Measurements from ENCODE around the gene MYH3. TPM values are rescaled to one million over a fixed set of nuclear protein-coding genes. Genes with fewer than 3 reads are reported as not detected.

Gene MYH3
- polyA plus RNA-seq, 1 donor, result 6.4 TPM

DNA sequence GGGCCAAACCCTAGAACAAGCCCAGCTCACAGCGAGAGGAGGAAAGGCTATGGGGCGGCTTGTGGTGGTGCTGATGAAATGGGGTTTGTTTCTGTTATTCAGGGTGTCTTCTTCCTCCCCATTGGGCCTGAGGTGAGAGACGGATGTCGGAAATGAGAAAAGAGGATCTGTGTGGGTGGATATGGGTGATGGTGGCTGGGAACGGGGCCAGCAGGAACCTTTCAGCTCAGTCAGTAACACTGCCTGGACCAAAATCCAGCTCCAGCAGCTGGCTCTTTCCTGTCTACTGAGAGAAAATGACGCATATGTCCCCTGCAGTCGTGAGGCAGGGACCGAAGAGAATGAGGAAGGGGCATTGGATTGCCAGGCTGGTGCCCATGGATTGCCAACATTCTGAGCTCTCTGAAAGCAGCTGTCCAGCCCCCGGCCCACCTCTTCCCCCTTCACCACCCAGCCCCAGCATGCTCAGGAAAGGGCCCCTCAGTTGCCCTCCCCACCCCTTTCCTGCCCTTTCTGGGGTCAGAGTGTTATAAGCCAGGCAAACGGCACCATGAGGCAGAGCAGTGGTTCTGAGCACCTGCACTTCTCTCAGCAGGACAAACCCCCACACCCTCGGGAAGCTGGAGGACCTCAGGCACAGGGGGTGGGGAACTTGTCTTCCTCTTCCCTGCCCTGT is 4.0 kb downstream of the MYH3 start:
- no peak for DNase-seq

DNA sequence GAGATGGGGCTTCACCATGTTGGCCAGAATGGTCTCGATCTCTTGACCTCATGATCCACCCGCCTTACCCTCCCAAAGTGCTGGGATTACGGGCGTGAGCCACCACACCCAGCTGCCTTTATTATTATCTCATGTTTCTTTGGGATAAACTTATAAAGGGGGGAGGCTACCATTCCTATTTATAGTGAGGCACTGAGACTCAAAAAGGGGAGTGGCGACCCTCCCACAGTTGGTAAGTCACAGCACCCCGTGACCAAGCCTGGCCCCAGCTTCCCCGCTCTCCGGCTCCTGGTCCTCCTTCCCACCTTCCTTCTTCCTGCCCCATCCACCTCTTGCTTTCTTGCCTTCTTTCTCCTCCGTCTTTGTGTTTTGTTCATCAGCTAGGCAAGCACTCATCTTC is 5.2 kb downstream of the MYH3 start:
- no peak for DNase-seq

DNA sequence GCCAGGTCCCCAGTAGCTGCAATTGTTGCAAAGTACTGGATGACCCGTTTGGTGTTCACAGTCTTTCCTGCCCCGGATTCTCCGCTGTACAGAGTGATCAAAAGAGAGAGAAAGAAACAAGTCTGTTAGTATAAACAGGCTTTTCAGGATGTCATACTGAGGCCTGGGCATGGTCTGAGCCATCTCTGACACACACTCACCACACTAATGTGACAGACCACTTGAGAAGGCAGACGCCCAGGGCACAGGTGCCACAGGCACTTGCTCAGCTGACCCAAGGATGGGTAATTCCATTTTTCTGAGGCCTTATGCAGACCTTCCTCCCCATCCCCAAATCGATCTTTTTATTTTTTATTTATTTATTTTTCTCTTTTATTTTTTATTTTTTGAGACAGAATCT is 7.5 kb downstream of the MYH3 start:
- DNase-seq, result no peak

DNA sequence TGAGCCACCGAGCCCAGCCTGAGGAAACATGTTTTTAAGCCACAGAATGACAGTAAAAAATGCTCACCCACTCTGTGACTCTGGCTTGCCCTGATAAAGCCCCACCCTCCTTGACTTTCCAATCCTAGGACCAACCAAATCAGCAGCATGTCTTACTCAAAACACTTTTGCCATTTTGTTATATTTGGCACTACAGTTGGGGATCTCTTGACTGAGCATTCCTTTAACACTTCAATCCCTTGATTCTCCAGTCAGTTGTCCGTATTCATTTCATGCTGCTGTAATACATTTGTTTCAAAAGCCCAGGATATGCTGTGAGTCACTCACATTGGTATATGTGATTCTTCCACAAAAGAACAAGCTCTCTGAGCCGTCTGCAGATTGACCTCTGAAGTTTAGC is 8.2 kb downstream of the MYH3 start:
- DNase-seq, result no peak

DNA sequence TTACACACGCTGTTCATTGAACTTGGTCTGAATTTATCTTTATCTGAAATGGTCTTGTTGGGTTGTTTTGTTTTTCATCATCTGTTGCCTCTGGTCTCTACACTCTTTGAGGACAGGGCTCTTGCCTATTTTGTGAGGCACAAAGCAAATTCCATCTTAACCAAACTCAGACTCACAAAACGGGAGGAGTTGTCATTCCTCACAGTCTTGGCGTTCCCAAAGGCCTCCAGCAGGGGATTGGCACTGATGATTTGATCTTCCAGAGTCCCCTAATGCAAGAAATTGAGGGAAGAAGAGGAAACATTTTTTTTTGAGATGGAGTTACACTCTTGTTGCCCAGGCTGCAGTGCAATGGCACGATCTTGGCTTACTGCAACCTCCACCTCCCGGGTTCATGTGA is 8.7 kb downstream of the MYH3 start:
- no peak for DNase-seq

DNA sequence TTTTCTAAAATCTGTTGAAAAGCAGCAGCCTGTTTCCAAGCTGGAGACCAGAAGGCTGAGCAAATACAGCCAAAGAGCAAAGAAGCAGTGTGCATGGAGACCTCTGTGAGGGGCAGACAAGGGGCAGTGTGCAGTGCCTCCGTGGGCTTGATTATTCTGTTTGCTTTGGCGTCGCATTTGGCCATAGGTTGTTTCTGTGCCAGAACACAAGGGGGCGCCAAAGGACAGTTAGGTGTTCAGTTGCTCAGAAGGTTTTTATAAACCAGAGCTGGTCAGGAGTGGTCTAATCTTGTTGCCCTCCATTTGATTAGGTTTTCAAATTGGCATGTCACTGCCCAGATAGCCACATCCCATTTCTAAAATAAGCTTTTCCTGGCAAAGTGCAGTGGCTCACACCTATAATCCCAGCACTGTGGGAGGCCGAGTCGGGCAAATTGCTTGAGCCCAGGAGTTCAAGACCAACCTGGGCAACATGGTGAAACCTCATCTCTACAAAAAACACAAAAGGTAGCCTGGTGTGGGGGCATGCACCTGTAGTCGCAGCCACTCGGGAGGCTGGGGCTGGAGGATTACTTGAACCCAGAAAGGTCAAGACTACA is 10.6 kb downstream of the MYH3 start:
- peak; percentile 81 for DNase-seq

DNA sequence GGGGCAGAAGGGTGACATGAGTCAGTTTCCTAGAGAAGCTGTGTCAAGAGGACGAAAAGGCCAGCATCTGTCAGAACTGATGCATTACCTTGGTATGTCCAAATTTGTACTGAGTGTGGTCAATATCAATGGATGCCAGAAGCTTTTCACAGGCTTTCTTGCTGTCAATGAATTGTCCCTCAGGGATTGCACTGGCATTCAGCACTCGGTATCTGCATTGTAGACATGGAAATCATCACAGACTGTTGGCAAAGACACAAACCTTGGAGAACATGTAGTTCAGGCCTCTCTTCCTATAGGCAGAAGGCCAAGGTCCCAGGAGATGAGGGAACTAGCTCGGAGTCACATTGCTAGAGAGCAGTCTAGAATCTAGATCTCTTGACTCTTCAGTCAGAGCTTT is 16.6 kb downstream of the MYH3 start:
- no peak for DNase-seq

DNA sequence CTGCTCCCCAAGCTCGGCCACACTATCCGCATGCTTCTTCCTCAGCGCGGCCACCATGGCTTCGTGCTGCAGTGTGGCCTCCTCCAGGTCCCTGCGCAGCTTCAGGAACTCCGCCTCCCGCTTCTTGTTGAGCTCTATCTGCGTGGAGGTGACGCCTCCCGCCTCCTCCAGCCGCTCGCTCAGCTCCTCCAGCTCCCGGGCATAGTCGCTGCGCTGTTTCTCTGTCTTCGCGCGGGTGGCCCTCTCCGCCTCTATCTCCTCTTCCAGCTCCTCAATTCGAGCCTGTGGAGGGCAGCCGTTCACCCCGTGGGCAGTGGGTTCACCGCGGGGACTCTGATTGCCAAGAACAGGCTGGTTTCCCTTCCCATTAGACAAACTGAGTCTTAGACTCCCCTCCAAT is 19.0 kb downstream of the MYH3 start:
- no peak for DNase-seq

DNA sequence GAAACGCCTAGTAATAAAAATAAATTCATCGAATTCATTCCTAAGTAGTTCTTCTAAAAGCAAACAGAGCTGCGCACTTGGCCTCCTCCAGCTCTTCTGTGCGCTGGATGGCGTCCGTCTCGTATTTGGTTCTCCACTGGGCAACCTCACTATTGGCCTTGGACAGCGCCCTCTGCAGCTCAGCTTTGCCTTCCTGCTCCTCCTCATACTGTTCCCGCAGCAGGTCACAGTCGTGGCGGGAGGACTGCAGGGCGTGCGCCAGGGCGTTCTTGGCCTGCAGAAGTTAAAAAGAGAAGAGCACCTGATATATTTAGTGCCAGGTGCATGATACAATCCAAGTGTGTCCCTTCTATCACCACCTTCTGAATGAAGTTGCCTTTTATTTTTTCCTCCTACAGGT is 21.8 kb downstream of the MYH3 start:
- no peak for DNase-seq

DNA sequence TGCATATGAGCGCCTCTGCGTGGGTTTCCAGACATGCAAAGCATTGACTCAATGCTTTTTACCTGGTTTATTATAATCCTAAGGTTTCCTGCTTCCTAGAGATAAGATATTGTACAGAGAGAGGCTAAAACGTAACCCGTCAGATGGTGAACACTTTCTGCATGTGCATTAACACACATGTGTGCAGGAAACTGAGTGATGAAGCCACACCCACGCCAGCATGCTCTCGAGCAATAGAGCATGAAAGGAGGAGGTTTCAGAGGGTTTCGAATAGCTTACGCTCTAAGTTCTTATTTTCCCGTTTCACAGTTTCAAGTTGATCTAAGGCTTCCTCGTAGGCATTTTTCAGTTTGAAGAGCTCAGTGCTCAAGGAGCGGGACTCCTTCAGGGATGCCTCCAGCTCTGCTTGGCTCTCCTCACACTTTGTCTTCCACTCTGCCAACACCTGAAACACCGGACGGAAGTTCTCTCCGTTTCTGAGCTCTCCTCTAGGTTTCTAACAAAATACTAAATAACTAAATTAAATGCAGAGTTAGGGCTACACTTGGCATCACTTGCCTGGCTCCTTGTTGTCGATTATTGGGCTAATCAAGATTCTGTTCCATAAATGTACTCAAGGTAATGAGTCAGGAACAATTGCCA is 23.2 kb downstream of the MYH3 start:
- DNase-seq, result no peak

DNA sequence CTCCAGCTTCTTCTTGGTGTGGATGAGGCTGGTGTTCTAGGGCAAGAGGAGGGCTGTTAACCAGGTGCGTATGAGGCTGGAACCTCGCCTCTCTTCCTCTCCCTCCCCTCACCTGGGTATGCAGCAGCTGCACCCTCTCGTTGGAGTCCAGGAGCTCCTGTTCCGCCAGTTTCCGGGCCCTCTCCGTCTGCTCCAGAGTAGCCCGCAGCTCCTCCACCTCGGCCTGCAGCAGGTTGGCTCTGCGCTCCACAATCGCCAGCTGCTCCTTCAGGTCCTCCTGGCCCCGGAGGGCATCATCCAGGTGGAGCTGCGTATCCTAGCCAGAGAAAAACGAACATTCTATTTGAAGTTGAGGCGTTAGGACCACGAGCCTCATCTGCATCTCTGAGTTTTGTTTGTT is 25.4 kb downstream of the MYH3 start:
- no peak for DNase-seq

DNA sequence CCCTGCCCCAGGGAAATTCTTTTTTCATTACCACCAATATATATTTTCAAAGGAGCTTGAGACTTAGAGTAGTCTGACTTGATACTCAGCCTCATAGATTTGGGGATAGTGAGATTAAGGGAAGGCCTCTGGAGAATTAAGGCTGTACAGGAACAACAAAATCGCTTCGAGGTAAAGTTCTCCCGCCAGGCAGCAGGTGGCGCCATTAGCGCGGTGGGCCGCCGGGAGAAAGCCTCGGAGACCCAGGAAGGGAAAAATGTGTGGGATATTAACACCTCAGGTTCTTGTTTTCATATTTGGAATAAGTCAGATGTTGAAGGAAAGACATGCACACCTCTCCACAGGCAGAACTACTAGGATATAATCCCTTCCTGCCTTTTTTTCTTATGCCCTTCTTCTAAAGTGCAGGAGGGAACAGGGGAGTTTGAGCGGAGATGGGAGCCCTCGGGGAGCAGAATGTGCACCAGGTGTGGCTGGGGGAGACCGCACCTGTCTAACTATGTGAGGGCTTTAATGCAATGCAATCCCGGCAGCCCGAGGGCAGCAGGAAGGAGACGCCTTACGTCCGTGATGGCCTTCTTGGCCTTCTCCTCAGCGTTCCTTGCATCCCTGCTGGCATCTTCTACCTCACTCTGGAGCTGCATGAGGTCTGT is 25.9 kb downstream of the MYH3 start:
- DNase-seq, result no peak

DNA sequence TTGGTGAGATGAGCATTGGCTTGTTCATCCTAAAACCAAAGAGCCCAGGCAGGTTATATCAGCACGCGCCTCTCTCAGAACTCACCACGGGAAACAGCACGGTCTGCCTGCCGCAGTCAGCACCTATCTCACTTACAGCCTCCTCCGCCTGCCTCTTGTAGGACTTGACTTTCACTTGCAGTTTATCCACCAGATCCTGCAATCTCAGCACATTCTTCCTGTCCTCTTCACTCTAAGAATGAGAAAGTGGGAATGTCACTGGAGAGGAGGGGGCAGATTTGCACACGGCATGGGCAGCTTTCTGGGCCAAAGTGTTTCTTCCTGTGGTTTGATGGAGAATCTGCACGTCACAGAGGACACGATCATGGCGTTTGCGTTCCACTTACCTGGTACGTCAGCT is 27.4 kb downstream of the MYH3 start:
- no peak for DNase-seq

DNA sequence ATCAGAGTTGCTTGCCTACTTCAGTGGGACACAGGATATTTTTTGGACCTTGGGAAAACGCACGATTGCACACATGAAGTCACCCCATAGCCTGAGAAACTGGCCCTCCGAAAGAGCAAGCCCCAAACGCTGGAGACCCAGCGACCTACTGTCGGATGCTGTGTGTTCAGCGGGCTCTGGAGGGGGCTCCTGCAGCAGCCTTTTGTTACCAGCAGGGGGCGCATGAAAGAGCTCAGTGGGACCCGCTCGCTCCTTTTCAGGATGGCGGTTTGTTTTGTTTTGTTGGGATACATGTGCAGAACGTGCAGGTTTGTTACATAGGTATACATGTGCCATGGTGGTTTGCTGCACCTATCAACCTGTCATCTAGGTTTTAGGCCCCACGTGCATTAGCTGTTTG is 28.4 kb downstream of the MYH3 start:
- DNase-seq, result no peak

DNA sequence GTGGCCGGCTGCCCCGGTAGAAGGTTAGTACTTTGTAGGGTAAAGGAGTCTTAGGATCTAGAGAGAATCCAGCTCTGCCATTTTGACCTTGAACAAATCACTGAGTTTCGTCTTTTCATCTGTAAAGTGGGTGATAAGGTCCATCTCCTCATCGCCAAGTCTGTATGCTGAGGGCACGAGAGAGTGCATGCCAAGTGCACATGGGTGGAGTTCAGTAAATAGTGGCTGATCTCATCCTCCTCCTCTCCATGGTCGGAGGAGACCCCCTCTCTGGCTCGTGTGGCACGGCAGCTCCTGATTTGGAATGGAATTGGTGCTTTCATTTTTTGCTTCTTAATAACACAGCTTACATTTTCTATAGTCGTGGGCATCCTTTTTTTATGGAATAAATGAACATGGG is 30.7 kb downstream of the MYH3 start:
- no peak for DNase-seq

DNA sequence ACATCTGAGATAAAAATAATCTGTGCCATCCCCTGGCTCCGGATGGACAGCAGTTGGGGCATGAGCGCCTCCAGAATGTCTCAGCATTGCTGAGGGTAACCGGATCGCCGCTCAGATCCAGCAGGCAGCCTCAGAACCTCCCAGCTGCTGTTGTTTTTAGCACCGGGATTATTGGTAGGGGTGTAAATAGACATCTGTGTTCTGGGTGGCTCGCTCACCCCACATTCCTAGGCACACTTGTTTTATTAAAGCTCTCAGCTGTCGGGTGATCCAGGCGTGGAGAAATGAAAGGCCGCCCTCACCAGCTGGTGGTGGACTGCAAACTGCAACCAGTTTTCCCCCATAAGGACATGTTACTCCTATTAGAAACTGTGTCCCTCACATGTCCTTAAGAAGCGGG is 32.1 kb downstream of the MYH3 start:
- no peak for DNase-seq

DNA sequence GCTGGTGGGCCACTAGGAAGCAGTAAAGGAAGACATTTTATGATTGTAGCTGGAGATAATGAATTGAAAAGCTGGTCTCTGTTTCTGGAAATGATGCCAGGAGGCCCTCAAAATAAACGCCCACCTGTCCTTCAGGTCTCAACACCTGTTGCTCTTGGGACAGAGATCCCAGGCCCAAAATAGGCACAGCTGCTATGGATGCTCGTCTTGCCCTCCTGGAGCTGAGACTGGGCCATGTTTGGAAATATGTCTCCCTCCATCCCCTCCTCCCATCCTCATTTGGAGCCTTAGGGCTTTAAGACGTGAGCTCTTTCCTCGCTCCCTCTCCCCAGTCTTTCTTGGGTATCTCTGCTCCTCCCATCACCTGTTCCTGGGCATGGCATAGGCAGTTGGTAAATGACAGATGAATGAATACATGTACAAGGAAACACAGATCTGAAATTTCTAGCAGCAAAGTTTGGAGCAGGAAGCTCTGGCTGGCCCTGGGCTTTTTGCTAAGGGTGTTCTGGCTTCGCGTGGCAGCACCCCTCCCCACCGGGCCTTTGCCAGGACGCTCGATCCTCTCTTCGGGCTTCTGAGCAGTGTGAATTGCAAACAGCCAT is 33.3 kb downstream of the MYH3 start:
- no peak for DNase-seq

DNA sequence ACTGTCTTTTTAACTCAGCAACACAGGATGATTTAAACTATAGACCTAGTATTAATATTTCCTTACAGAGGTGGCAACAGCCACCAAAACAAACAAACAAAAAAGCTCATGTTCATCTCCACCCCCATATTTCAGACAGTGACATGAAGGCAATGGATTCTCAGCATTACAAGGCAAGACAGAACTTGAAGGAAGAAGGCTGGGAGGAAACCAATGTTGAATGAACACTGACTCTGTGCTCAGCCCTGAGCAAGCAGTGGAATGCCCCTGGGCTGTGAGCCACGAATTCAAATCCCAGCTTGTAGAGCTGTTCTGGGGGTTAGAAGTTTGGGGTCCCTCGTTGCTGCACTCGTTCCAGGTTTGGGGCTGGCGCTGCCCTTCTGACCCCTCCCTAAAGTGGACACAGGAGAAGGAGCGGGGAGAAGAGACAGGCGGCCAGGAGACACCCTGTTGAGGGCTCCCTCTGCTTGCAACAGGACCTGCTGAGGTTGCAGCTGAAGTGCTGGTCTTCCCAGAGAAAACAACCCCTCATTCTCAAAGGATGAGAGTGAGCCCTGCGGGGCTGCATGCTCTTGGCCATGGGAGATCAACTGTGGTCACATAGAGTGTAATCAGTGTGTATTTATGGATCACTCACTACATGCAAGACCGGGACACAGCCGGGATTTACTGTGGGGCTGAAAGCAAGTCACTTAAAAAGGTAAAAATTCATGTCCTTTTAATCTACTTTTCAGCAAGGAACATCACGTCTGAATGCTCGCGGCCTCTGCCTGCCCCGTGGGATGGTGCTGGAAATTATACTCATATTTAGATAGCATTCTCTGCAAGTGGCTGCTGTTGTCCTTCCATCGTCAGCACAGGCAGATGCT is 34.3 kb downstream of the MYH3 start:
- DNase-seq, result no peak

DNA sequence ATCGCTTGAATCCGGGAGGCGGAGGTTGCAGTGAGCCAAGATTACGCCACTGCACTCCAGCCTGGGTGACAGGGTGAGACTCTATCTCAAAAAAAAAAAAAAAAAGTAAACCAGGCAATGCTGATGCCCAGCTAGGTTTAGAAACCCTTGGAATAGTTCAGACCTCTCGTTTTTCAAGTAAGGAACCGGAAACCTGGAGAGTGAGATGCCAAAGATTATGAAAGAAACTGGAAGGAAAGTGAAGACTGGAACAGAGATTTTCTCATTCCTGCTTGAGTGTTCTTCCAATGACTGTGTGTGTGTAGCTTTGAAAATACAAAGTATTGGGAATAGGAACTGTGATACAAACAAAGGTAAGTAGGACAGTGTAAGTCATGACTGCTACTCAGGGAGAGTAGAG is 35.7 kb downstream of the MYH3 start:
- no peak for DNase-seq

DNA sequence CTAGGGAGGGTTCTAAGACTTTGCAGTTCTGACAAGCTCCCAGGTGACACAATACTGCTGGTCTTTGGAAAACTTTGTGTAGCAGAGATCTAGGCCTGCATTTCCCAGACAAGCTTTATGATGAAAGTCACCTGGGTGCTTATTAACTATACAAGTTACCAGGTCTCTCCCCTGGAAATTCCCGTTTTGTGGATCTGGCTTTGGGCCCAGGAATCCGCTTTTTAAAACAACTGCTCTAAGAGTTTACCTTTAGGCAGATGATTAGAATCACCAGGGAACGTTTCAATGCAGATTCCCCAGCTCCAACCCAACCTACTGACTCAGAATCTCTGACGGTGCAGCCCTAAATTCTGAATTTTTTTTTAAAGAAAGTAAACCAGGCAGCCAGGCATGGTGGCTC is 36.3 kb downstream of the MYH3 start:
- no peak for DNase-seq

DNA sequence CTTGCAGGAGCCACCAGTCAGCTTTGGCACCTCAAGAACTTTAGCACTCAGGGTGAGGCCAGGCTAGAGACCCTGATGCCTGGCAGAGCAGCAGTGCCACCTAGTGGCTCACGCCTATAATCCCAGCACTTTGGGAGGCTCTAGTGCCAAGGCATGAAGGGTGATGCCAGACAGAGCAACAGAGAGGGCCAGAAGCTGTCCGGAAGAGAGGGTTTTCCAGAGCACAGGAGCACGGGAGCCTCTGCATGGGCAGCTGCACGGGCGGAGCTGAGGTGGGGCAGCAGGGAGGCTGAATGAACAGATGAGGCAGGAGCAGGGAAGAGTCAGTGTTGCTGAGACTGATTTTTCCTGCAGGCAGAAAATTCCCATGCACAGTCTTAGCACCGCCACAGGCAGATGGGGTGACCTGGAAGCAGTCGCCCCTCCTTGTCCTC is 38.9 kb downstream of the MYH3 start:
- DNase-seq, result peak; percentile 70

DNA sequence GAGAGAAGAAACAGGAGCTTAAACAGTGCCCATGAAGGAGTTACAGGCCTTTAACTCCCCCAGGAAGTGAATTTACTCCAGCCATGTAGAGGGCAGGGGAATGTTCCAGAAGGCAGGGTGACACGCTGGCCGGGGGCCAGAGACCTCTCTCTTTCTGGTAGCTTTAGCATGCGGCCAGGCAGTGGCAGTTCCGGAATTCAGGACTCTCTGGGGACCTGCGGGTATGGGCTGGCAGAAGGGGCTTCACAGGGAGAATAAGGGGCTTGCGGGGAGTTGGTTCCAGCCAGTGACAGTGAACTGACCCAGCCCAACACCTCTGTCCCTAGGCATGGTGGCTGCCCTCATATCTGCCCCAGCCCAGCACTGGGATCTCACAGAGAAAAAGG is 40.0 kb downstream of the MYH3 start:
- DNase-seq, result no peak

Measured in left kidney (tissue), 2 donors.